GM23338 (cell line): ENCODE measurements around the gene OTUD7B. TPM values are rescaled to one million over a fixed set of nuclear protein-coding genes. Genes with fewer than 3 reads are reported as not detected.
A peak's percentile ranks its signal among the peaks of the same experiment; 100 is the strongest.

Source experiments
- ATAC-seq: fragments of 200-7000 bp; cut with Tn5 transposase; 3 replicates; pipeline ENCODE4 v1.9.1; 2020
- DNase-seq: peaks from one replicate; pipeline ENCODE4 v3.0.0-alpha.2; 2015; ENCODE audit warnings: low spot score
- H2AFZ ChIP-seq: fragments of 200-600 bp; sonication (generic); 2 replicates; pipeline ENCODE4 v1.8.0; 2016; ENCODE audit warnings: antibody characterized with exemption, mild to moderate bottlenecking, moderate library complexity
- H3F3A ChIP-seq: fragments of 200-600 bp; sonication (generic); replicated peaks from 2 replicates; pipeline ENCODE4 v1.8.0; 2017; ENCODE audit warnings: antibody characterized with exemption, mixed run types, low read depth
- H3K27ac ChIP-seq: fragments of 200-600 bp; sonication (generic); 2 replicates; pipeline ENCODE4 v1.6.1; 2016; ENCODE audit warnings: low read depth
- H3K27me3 ChIP-seq: fragments of 200-600 bp; sonication (generic); 2 replicates; pipeline ENCODE4 v1.8.0; 2016; ENCODE audit warnings: mild to moderate bottlenecking, mixed run types, moderate library complexity; ENCODE audit not compliant: insufficient read depth
- H3K36me3 ChIP-seq: fragments of 200-600 bp; sonication (generic); 2 replicates; pipeline ENCODE4 v1.8.0; 2016; ENCODE audit warnings: mild to moderate bottlenecking; ENCODE audit not compliant: insufficient read depth
- H3K4me1 ChIP-seq: fragments of 200-600 bp; sonication (generic); 2 replicates; pipeline ENCODE4 v1.8.0; 2016; ENCODE audit warnings: mild to moderate bottlenecking, moderate library complexity; ENCODE audit not compliant: insufficient read depth
- H3K4me2 ChIP-seq: fragments of 200-600 bp; sonication (generic); 2 replicates; pipeline ENCODE4 v1.7.1; 2017; ENCODE audit warnings: mixed run types
- H3K4me3 ChIP-seq: fragments of 200-600 bp; sonication (generic); 2 replicates; pipeline ENCODE4 v1.6.1; 2016; ENCODE audit warnings: mixed run types
- H3K79me2 ChIP-seq: fragments of 200-600 bp; sonication (generic); replicated peaks from 2 replicates; pipeline ENCODE4 v1.8.0; 2017; ENCODE audit warnings: mild to moderate bottlenecking; ENCODE audit not compliant: insufficient read depth
- H3K9me2 ChIP-seq: fragments of 200-600 bp; sonication (generic); 2 replicates; pipeline ENCODE4 v1.8.0; 2017; ENCODE audit not compliant: insufficient read depth
- H4K20me1 ChIP-seq: fragments of 200-600 bp; sonication (generic); replicated peaks from 2 replicates; pipeline ENCODE4 v1.8.0; 2017; ENCODE audit warnings: mild to moderate bottlenecking; ENCODE audit not compliant: insufficient read depth
- H3K27ac Mint-ChIP-seq: 2 replicates; pipeline ENCODE4 v1.8.0; 2020; ENCODE audit warnings: inconsistent platforms, mild to moderate bottlenecking, moderate library complexity, mixed read lengths
- H3K27me3 Mint-ChIP-seq: 3 replicates; pipeline ENCODE4 v1.8.0; 2022; ENCODE audit warnings: low read depth, mild to moderate bottlenecking, moderate library complexity, mixed read lengths, inconsistent platforms; ENCODE audit not compliant: insufficient read depth, poor library complexity
- H3K36me3 Mint-ChIP-seq: 3 replicates; pipeline ENCODE4 v1.8.0; 2021; ENCODE audit warnings: low read depth, mild to moderate bottlenecking, inconsistent platforms, moderate library complexity, mixed read lengths
- H3K4me1 Mint-ChIP-seq: 3 replicates; pipeline ENCODE4 v1.8.0; 2020; ENCODE audit warnings: mild to moderate bottlenecking, inconsistent platforms, mixed read lengths
- H3K4me3 Mint-ChIP-seq: 3 replicates; pipeline ENCODE4 v1.8.0; 2021; ENCODE audit warnings: moderate library complexity, mild to moderate bottlenecking, inconsistent platforms, mixed read lengths
- H3K9me3 Mint-ChIP-seq: 3 replicates; pipeline ENCODE4 v1.8.0; 2020; ENCODE audit warnings: moderate library complexity, mild to moderate bottlenecking, inconsistent platforms, mixed read lengths
- CTCF ChIP-seq, 2 experiments: fragments of 200-600 bp in 1 of 2; sonication (generic) in 1 of 2; conservative IDR thresholded peaks; 2 replicates each; pipeline versions ENCODE4 v1.5.1 to v1.6.1; 2016 to 2017; ENCODE audit warnings: antibody characterized with exemption in 2 of 2, low read depth in 2 of 2, mild to moderate bottlenecking in 2 of 2, moderate library complexity in 1 of 2
- ETS1 ChIP-seq: IDR thresholded peaks from 2 replicates; pipeline ENCODE4 v1.6.1; 2016; ENCODE audit warnings: antibody characterized with exemption
- EZH2 ChIP-seq: fragments of 200-600 bp; sonication (generic); IDR thresholded peaks from one replicate; pipeline ENCODE4 v1.8.0; 2017; ENCODE audit warnings: antibody characterized with exemption, mild to moderate bottlenecking, low read depth; ENCODE audit not compliant: unreplicated experiment
- POLR2AphosphoS5 ChIP-seq: IDR thresholded peaks from 2 replicates; pipeline ENCODE4 v1.6.1; 2016; ENCODE audit warnings: antibody characterized with exemption, low read depth
- REST ChIP-seq: IDR thresholded peaks from one replicate; pipeline ENCODE4 v1.6.1; 2018; ENCODE audit warnings: antibody characterized with exemption; ENCODE audit not compliant: unreplicated experiment
- STAT1 ChIP-seq: IDR thresholded peaks from one replicate; pipeline ENCODE4 v1.6.1; 2016; ENCODE audit warnings: antibody characterized with exemption; ENCODE audit not compliant: unreplicated experiment
- ZNF114 ChIP-seq: fragments of 250-450 bp; sonication (Bioruptor Pico); IDR thresholded peaks from 2 replicates; pipeline ENCODE4 v1.5.0; 2020; ENCODE audit warnings: mild to moderate bottlenecking, moderate library complexity
- ZNF331 ChIP-seq: fragments of 250-450 bp; sonication (Bioruptor Pico); IDR thresholded peaks from 2 replicates; pipeline ENCODE4 v1.5.0; 2020; ENCODE audit warnings: low read depth, mild to moderate bottlenecking, moderate library complexity
- polyA plus RNA-seq: library from polyadenylated mRNA; unstranded; fragments of >200 nt; fragmentation: Nextera tagmentation; extraction: Ambion mirVana; gene quantifications from 2 replicates; pipeline ENCODE4 v1.2.1, GENCODE V29; 2016
- total RNA-seq: library from RNA; depleted of rRNA; stranded (reverse); fragments of >200 nt; shearing (Covaris generic); gene quantifications from 2 replicates; pipeline ENCODE4 v1.2.3, GENCODE V29; 2014

The OTUD7B gene
- total and polyA plus RNA-seq, 2 experiments from 2014 or later, result 3.7 to 9.9 TPM

GRCh38 chr1:149923626-149924025 is 86.9 kb downstream of the OTUD7B start:
- Mint-ChIP-seq H3K4me3 (no peak overlapping the region), H3K4me1 (peaks cover 19% of the 10 kb centered on the region), H3K9me3 (no peaks in the 10 kb centered on the region), H3K27ac (no peak overlapping the region), H3K36me3 (peaks cover 53% of the 10 kb centered on the region), H3K27me3 (peaks cover 11% of the 10 kb centered on the region)
- H3K27me3 ChIP-seq, result no peaks in the 10 kb centered on the region
- H3F3A ChIP-seq, result peaks cover 23% of the 10 kb centered on the region
- no peak overlapping the region for H3K27ac ChIP-seq
- peaks cover 15% of the 10 kb centered on the region for H3K4me1 ChIP-seq
- no peak for DNase-seq
- H3K36me3 ChIP-seq, result peaks cover 40% of the 10 kb centered on the region
- no peak for ATAC-seq
- no peaks in the 10 kb centered on the region for H3K9me2 ChIP-seq
- no peak overlapping the region for H3K4me3 ChIP-seq
- peaks cover 32% of the 10 kb centered on the region for H3K79me2 ChIP-seq
- no peak overlapping the region for H3K4me2 ChIP-seq
- H4K20me1 ChIP-seq, result peaks cover 12% of the 10 kb centered on the region
- TF ChIP-seq CTCF (conservative IDR thresholded peaks at IDR 0.05; ENCODE audit: low read depth in 2 of 2), result no peak
- H2AFZ ChIP-seq, result no peak overlapping the region

GRCh38 chr1:149917571-149918144 is 92.9 kb downstream of the OTUD7B start, which contains the start of gene SV2A:
Gene SV2A (minus strand): TSS chr1:149917844. CDS start chr1:149913840, 4,004 bp downstream.
- Mint-ChIP-seq H3K4me3 (peak within 1 kb of the TSS; percentile 96), H3K27me3 (peaks cover 16% of the 10 kb centered on the region), H3K4me1 (peaks cover 31% of the 10 kb centered on the region), H3K9me3 (no peaks in the 10 kb centered on the region), H3K36me3 (peaks cover 19% of the 10 kb centered on the region), H3K27ac (peak within 1 kb of the TSS; percentile 81; the same call in 1 of the 2 replicates)
- Histone ChIP-seq H4K20me1 (no peaks in the 10 kb centered on the region; the same call in 1 of the 2 replicates), H3F3A (peaks cover 11% of the 10 kb centered on the region; the same call in 1 of the 2 replicates), H3K27ac (no peak within 1 kb of the TSS), H3K4me2 (peak within 1 kb of the TSS; percentile 93), H3K27me3 (no peaks in the 10 kb centered on the region), H3K4me1 (peaks cover 20% of the 10 kb centered on the region), H2AFZ (peak within 1 kb of the TSS; percentile 96), H3K79me2 (peaks cover 16% of the 10 kb centered on the region), H3K9me2 (no peaks in the 10 kb centered on the region), H3K36me3 (peaks cover 4% of the 10 kb centered on the region; the same call in 1 of the 2 replicates), H3K4me3 (peak within 1 kb of the TSS; percentile 95)
- peak; percentile 87 for DNase-seq
- TF ChIP-seq ZNF114 (CRISPR knock-in tag) (no peak), ETS1 (no peak), POLR2AphosphoS5 (peak; percentile 61), ZNF331 (CRISPR knock-in tag) (no peak)
- peak; percentile 87 for ATAC-seq

GRCh38 chr1:149916898-149917252 is 93.7 kb downstream of the OTUD7B start:
- Mint-ChIP-seq H3K27ac (no peak overlapping the region), H3K36me3 (peaks cover 17% of the 10 kb centered on the region), H3K9me3 (no peaks in the 10 kb centered on the region), H3K4me1 (peaks cover 31% of the 10 kb centered on the region), H3K27me3 (peaks cover 16% of the 10 kb centered on the region), H3K4me3 (peak overlapping the region; percentile 96)
- Histone ChIP-seq H3K27me3 (no peaks in the 10 kb centered on the region), H3K4me2 (peak overlapping the region; percentile 93), H3K36me3 (no peaks in the 10 kb centered on the region), H4K20me1 (peaks cover 1% of the 10 kb centered on the region; the same call in 1 of the 2 replicates), H3K79me2 (peaks cover 16% of the 10 kb centered on the region), H3K4me1 (peaks cover 20% of the 10 kb centered on the region), H2AFZ (no peak overlapping the region), H3K27ac (no peak overlapping the region), H3F3A (peaks cover 7% of the 10 kb centered on the region; the same call in 1 of the 2 replicates), H3K4me3 (peak overlapping the region; percentile 95), H3K9me2 (no peaks in the 10 kb centered on the region)
- ATAC-seq (no peak; the same call in 2 of the 3 replicates), DNase-seq (no peak)
- TF ChIP-seq REST, result no peak
- no peak for TF ChIP-seq STAT1
- no peak for TF ChIP-seq ZNF331 (CRISPR knock-in tag)
- TF ChIP-seq ETS1, result no peak
- no peak for TF ChIP-seq EZH2
